ENCODE measurements around the gene FBL. TPM values are rescaled to one million over a fixed set of nuclear protein-coding genes. Genes with fewer than 3 reads are reported as not detected.

FBL gene
- total RNA-seq, 2 experiments from 2014 or later: 336 to 365 TPM

GRCh38 chr19:39841041-39841440 lies 5.1 kb downstream of the FBL start:
- Histone ChIP-seq H3K4me1 (ENCODE audit: insufficient read depth, low read length, poor library complexity, severe bottlenecking) (peaks cover 25% of the 10 kb centered on the region), H3K27ac (ENCODE audit: low read depth, low read length, poor library complexity, severe bottlenecking) (no peak overlapping the region), H2AFZ (ENCODE audit: low read length) (no peak overlapping the region), H3K9me3 (ENCODE audit: low read length) (no peaks in the 10 kb centered on the region), H3K9me2 (ENCODE audit: insufficient read depth, low read length) (no peaks in the 10 kb centered on the region), H3K4me2 (ENCODE audit: low read length) (no peak overlapping the region), H3K79me2 (ENCODE audit: insufficient read depth, low read depth, low read length) (peaks cover 61% of the 10 kb centered on the region), H3K36me3 (ENCODE audit: insufficient read depth, low read length) (peaks cover 71% of the 10 kb centered on the region), H3K4me3 (ENCODE audit: low read depth, low read length, poor library complexity, severe bottlenecking) (no peak overlapping the region), H4K20me1 (ENCODE audit: insufficient read depth, low read length) (peaks cover 37% of the 10 kb centered on the region)
- no peak for TF ChIP-seq EZH2phosphoT487 (IDR thresholded peaks at IDR 0.05; ENCODE audit: borderline replicate concordance, low read depth, low read length)
- TF ChIP-seq CTCF (conservative IDR thresholded peaks at IDR 0.05; ENCODE audit: low read length): no peak
- CTCF ChIA-PET (ENCODE audit: unreplicated experiment): no interaction called here
- POLR2A ChIA-PET: no interaction called here
- intact Hi-C loops (cut with micrococcal nuclease; ENCODE audit: unreplicated experiment): no loop called here
- no peak for DNase-seq (ENCODE audit: low spot score)
- BruUV-seq (replicated peaks): no TSS peak

- no peak overlapping the region for H3K4me3 ChIP-seq (ENCODE audit: low read depth, low read length, poor library complexity, severe bottlenecking)
- H2AFZ ChIP-seq (ENCODE audit: low read length): no peak overlapping the region
- H4K20me1 ChIP-seq (ENCODE audit: insufficient read depth, low read length): peaks cover 37% of the 10 kb centered on the region
- no peak overlapping the region for H3K27ac ChIP-seq (ENCODE audit: low read depth, low read length, poor library complexity, severe bottlenecking)
- peaks cover 76% of the 10 kb centered on the region for H3K36me3 ChIP-seq (ENCODE audit: insufficient read depth, low read length)
- BruUV-seq (replicated peaks): no TSS peak
- no peaks in the 10 kb centered on the region for H3K9me2 ChIP-seq (ENCODE audit: insufficient read depth, low read length)
- CTCF ChIA-PET (ENCODE audit: unreplicated experiment): no interaction called here
- H3K4me1 ChIP-seq (ENCODE audit: insufficient read depth, low read length, poor library complexity, severe bottlenecking): peaks cover 25% of the 10 kb centered on the region
- no peaks in the 10 kb centered on the region for H3K9me3 ChIP-seq (ENCODE audit: low read length)
- intact Hi-C loops (cut with micrococcal nuclease; ENCODE audit: unreplicated experiment): no loop called here
- peaks cover 55% of the 10 kb centered on the region for H3K79me2 ChIP-seq (ENCODE audit: insufficient read depth, low read depth, low read length)
- POLR2A ChIA-PET: no interaction called here
- TF ChIP-seq EZH2phosphoT487 (IDR thresholded peaks at IDR 0.05; ENCODE audit: borderline replicate concordance, low read depth, low read length): no peak
- no peak for TF ChIP-seq CTCF (conservative IDR thresholded peaks at IDR 0.05; ENCODE audit: low read length)
- H3K4me2 ChIP-seq (ENCODE audit: low read length): no peak overlapping the region
- DNase-seq (ENCODE audit: low spot score): no peak
These were observed 5.7 kb downstream of the FBL start for GRCh38 chr19:39840492-39840891.

- no peak overlapping the region for H3K4me2 ChIP-seq (ENCODE audit: low read length)
- BruUV-seq (replicated peaks): no TSS peak
- no peak overlapping the region for H3K4me3 ChIP-seq (ENCODE audit: low read depth, low read length, poor library complexity, severe bottlenecking)
- H3K4me1 ChIP-seq (ENCODE audit: insufficient read depth, low read length, poor library complexity, severe bottlenecking): peaks cover 24% of the 10 kb centered on the region
- H3K79me2 ChIP-seq (ENCODE audit: insufficient read depth, low read depth, low read length): peaks cover 49% of the 10 kb centered on the region
- peaks cover 30% of the 10 kb centered on the region for H4K20me1 ChIP-seq (ENCODE audit: insufficient read depth, low read length)
- no peaks in the 10 kb centered on the region for H3K9me3 ChIP-seq (ENCODE audit: low read length)
- H3K27ac ChIP-seq (ENCODE audit: low read depth, low read length, poor library complexity, severe bottlenecking): no peak overlapping the region
- TF ChIP-seq CTCF (conservative IDR thresholded peaks at IDR 0.05; ENCODE audit: low read length): no peak
- no peak for TF ChIP-seq EZH2phosphoT487 (IDR thresholded peaks at IDR 0.05; ENCODE audit: borderline replicate concordance, low read depth, low read length)
- intact Hi-C loops (cut with micrococcal nuclease; ENCODE audit: unreplicated experiment): no loop called here
- ChIA-PET CTCF (ENCODE audit: unreplicated experiment) (no interaction called here), POLR2A (no interaction called here)
- no peak for DNase-seq (ENCODE audit: low spot score)
- no peaks in the 10 kb centered on the region for H3K9me2 ChIP-seq (ENCODE audit: insufficient read depth, low read length)
- H2AFZ ChIP-seq (ENCODE audit: low read length): no peak overlapping the region
- peaks cover 82% of the 10 kb centered on the region for H3K36me3 ChIP-seq (ENCODE audit: insufficient read depth, low read length)
These were observed 6.4 kb downstream of the FBL start for GRCh38 chr19:39839678-39840327.
